Activated T-cell treated with anti-CD3 and anti-CD28 coated beads, Interleukin-2, amount 50 U/mL, for 4 hours (primary cell): ENCODE results near the gene CTLA4. TPM values are rescaled to one million over a fixed set of nuclear protein-coding genes. Genes with fewer than 3 reads are reported as not detected.
A peak's percentile ranks its signal among the peaks of the same experiment; 100 is the strongest.

Experiments
- ATAC-seq, 2 donors: fragments of 200-7000 bp; cut with Tn5 transposase; one replicate each; pipeline ENCODE4 v1.10.0; 2021
- DNase-seq: peaks from one replicate; pipeline ENCODE4 v3.0.0-alpha.2; 2020
- H3K27me3 Mint-ChIP-seq: one replicate; pipeline ENCODE4 v1.8.0; 2021; ENCODE audit warnings: low read depth, mixed read lengths
- H3K36me3 Mint-ChIP-seq: one replicate; pipeline ENCODE4 v1.8.0; 2022; ENCODE audit warnings: mixed read lengths; ENCODE audit not compliant: insufficient read depth
- H3K4me1 Mint-ChIP-seq: one replicate; pipeline ENCODE4 v1.8.0; 2021; ENCODE audit warnings: low read depth, mixed read lengths
- H3K4me3 Mint-ChIP-seq: one replicate; pipeline ENCODE4 v1.8.0; 2021; ENCODE audit warnings: mild to moderate bottlenecking, moderate library complexity, mixed read lengths
- H3K9me3 Mint-ChIP-seq: one replicate; pipeline ENCODE4 v1.8.0; 2021; ENCODE audit warnings: mixed read lengths
- total RNA-seq, 3 donors: library from RNA; stranded (reverse); gene quantifications; one replicate each; pipeline ENCODE4 v1.2.1, GENCODE V29; 2021

CTLA4 gene
- total RNA-seq = 100 to 1,000 TPM; 221 to 307 (median 278) TPM

- Mint-ChIP-seq H3K9me3 (peaks cover 18% of the 10 kb centered on the region), H3K4me1 (peaks cover 74% of the 10 kb centered on the region), H3K4me3 (peak within 1 kb of the TSS; percentile 94), H3K36me3 (peaks cover 47% of the 10 kb centered on the region), H3K27me3 (no peaks in the 10 kb centered on the region)
- ATAC-seq (peak; percentile 46 to 51), DNase-seq (no peak)
These were observed at the start of gene CTLA4 for GRCh38 chr2:203867561-203868200. Gene CTLA4, plus strand, starts transcription at chr2:203867771. Its CDS starts 172 bp downstream, at chr2:203867943.

- Mint-ChIP-seq H3K9me3 (no peaks in the 10 kb centered on the region), H3K4me3 (no peak overlapping the region), H3K36me3 (no peaks in the 10 kb centered on the region), H3K4me1 (peaks cover 28% of the 10 kb centered on the region), H3K27me3 (no peaks in the 10 kb centered on the region)
- ATAC-seq (no peak), DNase-seq (no peak)
These were observed 48.9 kb upstream of the CTLA4 start for GRCh38 chr2:203818656-203819055.

- H3K36me3 Mint-ChIP-seq = no peaks in the 10 kb centered on the region
- no peak for ATAC-seq
These were observed 48.0 kb upstream of the CTLA4 start for GRCh38 chr2:203819434-203820133.

GRCh38 chr2:203820969-203821368 lies 46.6 kb upstream of the CTLA4 start:
- Mint-ChIP-seq H3K4me1 (peaks cover 23% of the 10 kb centered on the region), H3K9me3 (no peaks in the 10 kb centered on the region), H3K36me3 (no peaks in the 10 kb centered on the region), H3K4me3 (no peak overlapping the region), H3K27me3 (peaks cover 2% of the 10 kb centered on the region)
- ATAC-seq (no peak), DNase-seq (no peak)

More at GRCh38 chr2:203819434-203820133, 48.0 kb upstream of the CTLA4 start:
- Mint-ChIP-seq H3K27me3 (peaks cover under 1% of the 10 kb centered on the region), H3K9me3 (no peaks in the 10 kb centered on the region), H3K4me1 (peaks cover 28% of the 10 kb centered on the region), H3K4me3 (no peak overlapping the region)
- DNase-seq = no peak

GRCh38 chr2:203822240-203822639 lies 45.3 kb upstream of the CTLA4 start:
- Mint-ChIP-seq H3K4me1 (peaks cover 22% of the 10 kb centered on the region), H3K27me3 (peaks cover 2% of the 10 kb centered on the region), H3K9me3 (no peaks in the 10 kb centered on the region), H3K4me3 (no peak overlapping the region), H3K36me3 (no peaks in the 10 kb centered on the region)
- ATAC-seq = no peak
- DNase-seq = no peak

GRCh38 chr2:203823173-203823572 lies 44.4 kb upstream of the CTLA4 start:
- DNase-seq (no peak), ATAC-seq (no peak)
- Mint-ChIP-seq H3K4me1 (peaks cover 22% of the 10 kb centered on the region), H3K9me3 (no peaks in the 10 kb centered on the region), H3K36me3 (no peaks in the 10 kb centered on the region), H3K27me3 (peaks cover 2% of the 10 kb centered on the region), H3K4me3 (no peak overlapping the region)

- DNase-seq (no peak), ATAC-seq (peak; percentile 30 to 40)
- H3K27me3 Mint-ChIP-seq = peaks cover 2% of the 10 kb centered on the region
- H3K4me3 Mint-ChIP-seq = no peak overlapping the region
- H3K9me3 Mint-ChIP-seq = no peaks in the 10 kb centered on the region
- H3K4me1 Mint-ChIP-seq = peaks cover 22% of the 10 kb centered on the region
- no peaks in the 10 kb centered on the region for H3K36me3 Mint-ChIP-seq
These were observed 43.5 kb upstream of the CTLA4 start for GRCh38 chr2:203824057-203824456.

- peaks cover 2% of the 10 kb centered on the region for H3K27me3 Mint-ChIP-seq
- DNase-seq = no peak
- H3K36me3 Mint-ChIP-seq = no peaks in the 10 kb centered on the region
- H3K4me1 Mint-ChIP-seq = peaks cover 23% of the 10 kb centered on the region
- no peaks in the 10 kb centered on the region for H3K9me3 Mint-ChIP-seq
- H3K4me3 Mint-ChIP-seq = no peak overlapping the region
- peak in 1 of 2 donors; percentile 53 for ATAC-seq
These were observed 43.0 kb upstream of the CTLA4 start for GRCh38 chr2:203824603-203825002.

- no peak overlapping the region for H3K4me3 Mint-ChIP-seq
- peaks cover 37% of the 10 kb centered on the region for H3K4me1 Mint-ChIP-seq
- H3K9me3 Mint-ChIP-seq = no peaks in the 10 kb centered on the region
- ATAC-seq (no peak), DNase-seq (no peak)
- no peaks in the 10 kb centered on the region for H3K36me3 Mint-ChIP-seq
- H3K27me3 Mint-ChIP-seq = peaks cover 2% of the 10 kb centered on the region
These were observed 40.9 kb upstream of the CTLA4 start for GRCh38 chr2:203826704-203827103.

GRCh38 chr2:203830304-203831055 lies 37.1 kb upstream of the CTLA4 start:
- Mint-ChIP-seq H3K4me1 (peaks cover 18% of the 10 kb centered on the region), H3K9me3 (no peaks in the 10 kb centered on the region), H3K36me3 (no peaks in the 10 kb centered on the region), H3K4me3 (peak overlapping the region; percentile 32), H3K27me3 (no peaks in the 10 kb centered on the region)
- ATAC-seq = peak; percentile 94 to 95
- DNase-seq = no peak

GRCh38 chr2:203835420-203835819 lies 32.2 kb upstream of the CTLA4 start:
- no peaks in the 10 kb centered on the region for H3K36me3 Mint-ChIP-seq
- no peaks in the 10 kb centered on the region for H3K27me3 Mint-ChIP-seq
- H3K9me3 Mint-ChIP-seq = no peaks in the 10 kb centered on the region
- DNase-seq (no peak), ATAC-seq (no peak)
- no peak overlapping the region for H3K4me3 Mint-ChIP-seq
- H3K4me1 Mint-ChIP-seq = peaks cover 8% of the 10 kb centered on the region

GRCh38 chr2:203835892-203836800 lies 31.4 kb upstream of the CTLA4 start:
- Mint-ChIP-seq H3K4me1 (peaks cover 3% of the 10 kb centered on the region), H3K27me3 (no peaks in the 10 kb centered on the region), H3K9me3 (no peaks in the 10 kb centered on the region), H3K36me3 (no peaks in the 10 kb centered on the region), H3K4me3 (peak overlapping the region; percentile 9)
- peak; percentile 27 to 43 for ATAC-seq
- no peak for DNase-seq

GRCh38 chr2:203840655-203841205 lies 26.8 kb upstream of the CTLA4 start:
- H3K36me3 Mint-ChIP-seq = no peaks in the 10 kb centered on the region

More at GRCh38 chr2:203840655-203841205, 26.8 kb upstream of the CTLA4 start:
- ATAC-seq (no peak), DNase-seq (no peak)
- H3K4me3 Mint-ChIP-seq = no peak overlapping the region
- H3K27me3 Mint-ChIP-seq = no peaks in the 10 kb centered on the region
- H3K9me3 Mint-ChIP-seq = no peaks in the 10 kb centered on the region
- peaks cover 7% of the 10 kb centered on the region for H3K4me1 Mint-ChIP-seq
